Esophagus muscularis mucosa (tissue), 4 donors: ENCODE measurements around the gene SHMT2. TPM values are rescaled to one million over a fixed set of nuclear protein-coding genes. Genes with fewer than 3 reads are reported as not detected.

Experiments used
- DNase-seq: peaks from one replicate; pipeline ENCODE4 v3.0.0-alpha.2; 2017; ENCODE audit errors: extremely low spot score
- H3K27ac ChIP-seq, 4 donors: fragments of 200-600 bp; sonication (generic); replicated peaks in 1 of 4; 1 replicate in 3 of 4; 2 replicates in 1 of 4; pipeline ENCODE4 v1.5.1; 2016 to 2019; ENCODE audit warnings: mild to moderate bottlenecking in 1 of 4
- H3K27me3 ChIP-seq, 4 donors: fragments of 200-600 bp; sonication (generic); one replicate each; pipeline versions ENCODE4 v1.5.1 to v1.6.0; 2016 to 2019
- H3K36me3 ChIP-seq, 4 donors: fragments of 200-600 bp; sonication (generic); one replicate each; pipeline ENCODE4 v1.5.1; 2016 to 2019
- H3K4me1 ChIP-seq, 4 donors: fragments of 200-600 bp; sonication (generic); one replicate each; pipeline ENCODE4 v1.5.1; 2016 to 2019
- H3K4me3 ChIP-seq, 4 donors: fragments of 200-600 bp; sonication (generic); 1 replicate in 2 of 4; 2 replicates in 2 of 4; pipeline ENCODE4 v1.5.1; 2016 to 2019; ENCODE audit warnings: mild to moderate bottlenecking in 4 of 4, moderate library complexity in 1 of 4
- H3K9me3 ChIP-seq, 4 donors: fragments of 200-600 bp; sonication (generic); 1 replicate in 3 of 4; 2 replicates in 1 of 4; pipeline ENCODE4 v1.5.1; 2016 to 2019
- EP300 ChIP-seq: sonication (generic); formaldehyde crosslinking; IDR thresholded peaks from one replicate; pipeline ENCODE4 v1.6.1; 2017; ENCODE audit warnings: antibody characterized with exemption
- POLR2A ChIP-seq: fragments of 450-650 bp; IDR thresholded peaks from one replicate; pipeline ENCODE4 v1.6.1; 2017; ENCODE audit warnings: antibody characterized with exemption, moderate library complexity, mild to moderate bottlenecking, low read depth
- POLR2AphosphoS5 ChIP-seq, 2 donors: sonication (generic); formaldehyde crosslinking; IDR thresholded peaks; one replicate each; pipeline ENCODE4 v1.6.1; 2017; ENCODE audit warnings: antibody characterized with exemption in 2 of 2
- WGBS: methylation state at CpG from one replicate; pipeline ENCODE4 v1.1.5; 2018; 5-methylcytosine and 5-hydroxymethylcytosine counted together
- intact Hi-C: fragments of 100-400 bp; cut with DNase I; formaldehyde crosslinking; loops from one replicate; pipeline ENCODE4 v1.15.1; 2023
- total RNA-seq, 4 donors: library from RNA; depleted of rRNA; stranded (reverse); fragments of >200 nt; gene quantifications; one replicate each; pipeline versions ENCODE4 v1.1.0 to v1.2.1, GENCODE V29; 2016
- TF ChIP-seq, protein P1 (sequence below), 3 experiments: fragments of 200-600 bp in 2 of 3; fragments of 450-650 bp in 1 of 3; sonication (generic) in 2 of 3; IDR thresholded peaks; one replicate each; pipeline ENCODE4 v1.5.1; 2017 to 2019; ENCODE audit warnings: antibody characterized with exemption in 3 of 3, mild to moderate bottlenecking in 2 of 3, moderate library complexity in 1 of 3

Gene SHMT2
- total RNA-seq, 4 donors from 2014 or later, result 22.8 to 60.4 (median 34.6) TPM

DNA sequence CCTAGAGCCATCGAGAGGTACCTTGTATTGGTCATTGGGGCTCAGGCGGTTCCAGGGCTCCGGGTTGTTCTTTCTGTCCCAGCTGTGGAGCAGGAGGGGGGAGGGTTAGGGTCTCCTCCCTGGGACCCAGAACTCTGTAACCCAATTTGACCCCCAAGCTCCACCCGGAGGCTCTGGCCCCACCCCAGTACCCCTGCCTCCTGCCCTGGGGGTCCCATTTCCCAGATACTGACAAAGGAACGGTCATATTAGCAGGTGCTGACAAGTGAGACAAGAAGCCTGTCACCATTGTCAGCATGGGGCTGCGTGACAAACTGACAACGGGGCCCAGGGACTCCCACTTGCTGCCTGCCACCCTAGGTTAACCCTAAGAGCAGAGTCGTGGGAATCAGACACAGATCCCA, 6.2 kb downstream of the SHMT2 start:
- H3K4me1 ChIP-seq, result peaks cover 33 to 53% (median 44%) of the 10 kb centered on the region in 4 donors
- peak overlapping the region in 2 of 4 donors; percentile 16 to 31 for H3K4me3 ChIP-seq
- no peaks in the 10 kb centered on the region for H3K9me3 ChIP-seq
- peaks cover 30 to 43% (median 39%) of the 10 kb centered on the region in 4 donors for H3K36me3 ChIP-seq
- DNase-seq, result no peak
- WGBS, result 52% methylated on average over 5 of the region's 8 CpGs
- TF ChIP-seq POLR2AphosphoS5 (IDR thresholded peaks at IDR 0.05) (no peak), EP300 (no peak), POLR2A (no peak)
- TF ChIP-seq, protein P1, sequence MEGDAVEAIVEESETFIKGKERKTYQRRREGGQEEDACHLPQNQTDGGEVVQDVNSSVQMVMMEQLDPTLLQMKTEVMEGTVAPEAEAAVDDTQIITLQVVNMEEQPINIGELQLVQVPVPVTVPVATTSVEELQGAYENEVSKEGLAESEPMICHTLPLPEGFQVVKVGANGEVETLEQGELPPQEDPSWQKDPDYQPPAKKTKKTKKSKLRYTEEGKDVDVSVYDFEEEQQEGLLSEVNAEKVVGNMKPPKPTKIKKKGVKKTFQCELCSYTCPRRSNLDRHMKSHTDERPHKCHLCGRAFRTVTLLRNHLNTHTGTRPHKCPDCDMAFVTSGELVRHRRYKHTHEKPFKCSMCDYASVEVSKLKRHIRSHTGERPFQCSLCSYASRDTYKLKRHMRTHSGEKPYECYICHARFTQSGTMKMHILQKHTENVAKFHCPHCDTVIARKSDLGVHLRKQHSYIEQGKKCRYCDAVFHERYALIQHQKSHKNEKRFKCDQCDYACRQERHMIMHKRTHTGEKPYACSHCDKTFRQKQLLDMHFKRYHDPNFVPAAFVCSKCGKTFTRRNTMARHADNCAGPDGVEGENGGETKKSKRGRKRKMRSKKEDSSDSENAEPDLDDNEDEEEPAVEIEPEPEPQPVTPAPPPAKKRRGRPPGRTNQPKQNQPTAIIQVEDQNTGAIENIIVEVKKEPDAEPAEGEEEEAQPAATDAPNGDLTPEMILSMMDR (IDR thresholded peaks at IDR 0.05), result no peak
- peak overlapping the region in 1 of 4 donors; percentile 47 for H3K27ac ChIP-seq
- peaks cover 12 to 65% (median 27%) of the 10 kb centered on the region in 4 donors for H3K27me3 ChIP-seq
- intact Hi-C loops, result no loop called here

DNA sequence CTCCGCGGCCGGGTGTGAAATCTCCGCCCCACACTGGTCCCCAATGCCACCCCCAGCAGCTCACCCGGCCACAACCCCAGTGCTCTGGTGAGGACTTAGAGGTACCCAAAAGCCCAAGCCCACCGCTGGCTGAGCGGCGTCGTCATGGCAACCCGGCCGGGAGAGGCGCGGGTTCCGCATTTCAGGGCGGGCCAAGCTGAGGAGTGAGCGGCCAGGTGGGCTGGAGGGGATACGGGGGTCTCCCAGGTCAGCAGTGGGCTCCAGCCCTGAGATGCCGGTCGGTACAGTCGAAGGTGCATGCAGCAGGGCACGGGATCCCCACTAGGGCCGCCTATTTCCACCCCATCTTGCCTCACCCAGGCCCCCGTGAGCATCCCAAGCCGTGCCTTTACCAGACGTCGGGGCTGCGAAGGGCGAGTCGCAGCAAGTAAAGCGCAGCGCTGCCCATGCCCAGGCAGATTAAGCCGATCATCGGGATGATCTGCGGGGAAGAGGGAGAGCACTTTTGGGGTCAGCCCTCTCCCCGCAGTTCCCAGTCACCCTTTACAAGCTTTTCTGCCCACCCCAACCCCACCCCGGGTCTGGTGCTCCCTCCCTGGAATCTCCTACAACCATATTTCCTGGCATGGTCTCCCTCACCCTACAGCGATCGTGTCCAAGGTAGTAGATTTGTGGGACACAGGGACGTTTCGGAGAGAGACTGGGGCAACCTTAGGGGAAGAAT, 6.9 kb downstream of the SHMT2 start:
- TF ChIP-seq POLR2A, result no peak
- TF ChIP-seq, protein P1 (IDR thresholded peaks at IDR 0.05), result no peak
- no peak for TF ChIP-seq POLR2AphosphoS5 (IDR thresholded peaks at IDR 0.05)
- Histone ChIP-seq H3K4me3 (peak overlapping the region; percentile 3 to 31 (median 14)), H3K36me3 (peaks cover 30 to 40% (median 35%) of the 10 kb centered on the region in 4 donors), H3K27me3 (peaks cover 12 to 71% (median 33%) of the 10 kb centered on the region in 4 donors), H3K9me3 (no peaks in the 10 kb centered on the region), H3K4me1 (peaks cover 34 to 53% (median 45%) of the 10 kb centered on the region in 4 donors), H3K27ac (peak overlapping the region in 1 of 4 donors; percentile 47)
- WGBS, result 31% methylated on average over 18 of the region's 40 CpGs
- intact Hi-C loops, result no loop called here
- no peak for DNase-seq

DNA sequence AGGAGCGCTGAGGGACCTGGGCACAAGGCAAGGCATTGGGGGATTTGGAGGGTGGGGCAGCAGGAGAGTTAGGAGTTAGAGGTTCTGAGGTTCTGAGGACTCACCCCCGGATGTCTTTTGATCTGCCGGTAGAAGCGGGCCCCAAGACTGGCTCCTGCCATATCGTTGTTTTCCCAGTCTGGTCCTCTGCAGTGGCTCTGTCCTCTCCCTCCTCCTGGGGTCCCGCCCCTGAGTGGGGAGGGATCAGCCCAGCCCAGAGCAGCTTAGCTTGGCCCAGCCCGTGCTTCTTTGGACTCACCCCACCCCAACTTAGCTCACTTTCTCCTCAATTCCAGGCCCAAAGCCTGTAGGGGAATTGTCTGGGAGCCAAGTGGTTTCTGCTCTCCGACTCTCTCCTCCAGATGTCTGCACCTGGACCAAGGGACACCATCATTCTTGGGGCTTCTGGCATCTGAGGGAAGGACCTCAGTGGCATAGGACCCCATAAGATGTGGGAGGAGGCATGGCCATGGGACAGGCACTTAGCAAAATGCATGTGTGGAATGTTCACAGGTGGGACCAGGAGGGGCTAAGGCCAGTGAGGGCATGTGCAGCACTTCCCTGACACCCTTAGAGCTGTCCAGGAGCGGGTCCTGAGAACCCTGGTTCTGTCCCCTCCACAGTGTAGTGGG, 7.5 kb downstream of the SHMT2 start:
- Histone ChIP-seq H3K4me3 (peak overlapping the region; percentile 3 to 31 (median 14)), H3K4me1 (peaks cover 39 to 59% (median 52%) of the 10 kb centered on the region in 4 donors), H3K36me3 (peaks cover 27 to 33% (median 29%) of the 10 kb centered on the region in 4 donors), H3K9me3 (no peaks in the 10 kb centered on the region), H3K27ac (no peak overlapping the region), H3K27me3 (peaks cover 12 to 78% (median 40%) of the 10 kb centered on the region in 4 donors)
- intact Hi-C loops, result no loop called here
- no peak for DNase-seq
- no peak for TF ChIP-seq EP300
- TF ChIP-seq POLR2AphosphoS5 (IDR thresholded peaks at IDR 0.05), result no peak
- TF ChIP-seq POLR2A, result no peak
- TF ChIP-seq, protein P1 (IDR thresholded peaks at IDR 0.05), result no peak
- 34% methylated on average over 7 of the region's 9 CpGs for WGBS

DNA sequence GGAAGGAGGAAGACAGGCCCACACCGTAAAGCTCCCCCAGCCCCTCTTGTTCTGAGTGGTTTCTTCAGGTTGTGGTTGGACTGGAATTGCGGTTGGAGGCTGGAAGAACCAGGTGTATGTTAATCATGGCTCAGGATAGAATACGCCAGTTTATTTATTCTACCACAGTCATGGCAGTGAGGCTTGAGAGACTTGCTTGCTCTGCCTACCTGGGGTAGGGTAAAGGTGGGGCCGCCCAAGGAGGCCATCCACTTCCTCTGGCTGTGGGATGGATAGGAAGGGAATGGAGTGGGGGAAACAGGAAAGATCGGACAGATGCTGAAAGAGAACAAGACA, 8.1 kb downstream of the SHMT2 start:
- intact Hi-C loops, result no loop called here
- H3K27me3 ChIP-seq, result peaks cover 12 to 83% (median 45%) of the 10 kb centered on the region in 4 donors
- peak overlapping the region in 1 of 4 donors; percentile 59 for H3K4me3 ChIP-seq

More for the DNA sequence above, 8.1 kb downstream of the SHMT2 start:
- WGBS, result 58% methylated on average over 5 of the region's 5 CpGs
- TF ChIP-seq POLR2A, result no peak
- TF ChIP-seq EP300, result no peak
- TF ChIP-seq, protein P1 (IDR thresholded peaks at IDR 0.05), result no peak
- TF ChIP-seq POLR2AphosphoS5 (IDR thresholded peaks at IDR 0.05), result no peak
- H3K4me1 ChIP-seq, result peaks cover 43 to 64% (median 57%) of the 10 kb centered on the region in 4 donors
- no peak for DNase-seq
- H3K27ac ChIP-seq, result no peak overlapping the region
- H3K9me3 ChIP-seq, result no peaks in the 10 kb centered on the region
- H3K36me3 ChIP-seq, result peaks cover 22 to 28% (median 24%) of the 10 kb centered on the region in 4 donors
